Stimulated activated CD8-positive, alpha-beta memory T cell treated with anti-CD3 and anti-CD28 coated beads, Interleukin-15, amount 100 ng/mL, for 1 hour (primary cell): Measurements from ENCODE around the gene ARID3B.

Source experiments
- DNase-seq: peaks from one replicate; pipeline ENCODE4 v3.0.0-alpha.2; 2020; ENCODE audit warnings: low read depth

ARID3B gene

DNA sequence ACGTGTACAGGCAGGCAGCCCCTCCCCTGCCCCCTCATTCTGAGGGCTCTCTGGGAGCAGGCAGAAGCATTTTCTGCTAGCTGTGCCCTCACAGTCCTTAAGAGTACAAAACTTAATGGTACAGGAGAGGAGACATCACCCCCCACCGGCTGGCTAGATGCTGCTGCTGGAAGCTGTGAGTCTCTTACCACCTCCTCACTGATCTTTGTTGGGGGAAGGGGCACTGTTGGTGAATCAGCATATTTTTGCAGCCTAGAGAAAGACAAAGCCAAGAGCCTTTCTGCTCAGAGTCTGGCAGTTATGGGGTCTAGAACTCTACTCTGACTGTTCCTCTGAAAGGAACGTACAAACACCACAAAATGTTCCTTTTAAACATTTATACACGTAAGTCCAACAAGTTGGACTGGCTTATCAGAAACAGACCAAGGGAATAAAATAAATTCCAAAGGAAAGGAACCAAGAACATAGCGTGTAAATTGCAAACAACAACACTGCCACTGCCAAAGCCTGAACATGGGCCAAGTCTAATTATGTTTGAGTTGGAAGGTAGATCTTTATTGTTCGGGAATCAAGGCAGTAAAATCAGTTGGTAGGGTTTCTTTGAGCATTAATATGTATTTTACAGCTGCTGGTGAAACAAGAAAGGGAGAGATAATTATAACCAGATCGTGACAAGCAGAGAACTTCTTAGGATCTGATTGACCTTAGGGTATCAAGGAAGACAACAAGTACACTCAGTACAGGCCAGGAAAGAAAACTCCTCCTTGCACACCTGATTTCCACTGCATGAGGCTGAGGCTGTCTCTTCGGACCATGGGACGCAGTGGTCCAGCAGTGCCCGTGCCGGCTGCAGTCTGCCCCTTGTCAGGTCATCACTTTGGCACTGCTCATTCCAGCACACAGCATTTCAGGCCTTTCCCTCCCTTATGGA is 102.0 kb downstream of the ARID3B start:
- no peak for DNase-seq

DNA sequence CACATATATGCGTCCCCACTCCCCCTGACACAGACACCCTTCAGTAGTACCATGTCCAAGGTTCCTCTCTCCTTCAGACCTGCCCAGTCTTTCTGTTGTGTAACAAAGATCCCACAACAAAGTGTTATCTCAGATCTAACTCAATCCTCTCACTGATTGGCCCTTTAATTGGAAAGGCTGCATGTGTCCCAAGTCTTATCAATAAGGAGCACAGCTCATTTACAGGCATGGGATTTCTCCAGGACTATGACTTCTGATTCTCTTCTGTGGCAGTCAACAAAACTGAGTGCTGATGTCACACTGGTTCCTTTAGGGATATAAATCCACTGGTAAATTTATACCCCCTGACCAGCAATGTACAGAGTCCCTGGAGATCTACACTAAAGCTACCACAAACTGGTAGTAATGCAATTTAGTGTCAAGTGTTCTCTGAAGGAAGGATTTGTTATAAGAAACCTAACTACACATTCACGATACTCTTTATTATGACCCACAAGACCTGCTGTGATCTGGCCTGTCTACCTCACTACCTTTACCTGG is 102.7 kb downstream of the ARID3B start:
- DNase-seq: no peak

DNA sequence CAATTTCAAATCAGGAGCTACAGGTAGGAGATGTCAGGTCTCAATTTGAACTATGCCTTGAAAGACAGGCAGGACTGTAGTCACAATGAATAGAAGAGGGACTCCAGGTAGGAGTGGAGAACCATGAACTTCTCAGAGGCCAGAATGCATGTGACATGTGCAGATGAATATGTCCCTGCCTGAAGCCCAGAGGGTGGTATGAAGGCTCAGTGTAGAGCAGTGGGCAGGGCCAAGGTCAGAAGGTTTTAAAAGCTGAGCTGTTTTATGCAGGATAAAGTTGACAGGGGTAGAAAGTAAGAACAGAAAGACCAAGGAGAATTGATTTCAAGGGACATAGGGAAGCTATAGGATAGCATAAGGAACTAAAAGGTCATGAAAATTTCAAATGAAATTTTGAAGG is 105.5 kb downstream of the ARID3B start:
- DNase-seq: no peak
